Suprapubic skin (tissue), 4 donors: ENCODE data around the gene TMEM163. TPM values are rescaled to one million over a fixed set of nuclear protein-coding genes. Genes with fewer than 3 reads are reported as not detected.
"Not testable (repeated sequence)": the region's sequence is repeated elsewhere in the genome, so short reads cannot be mapped to it uniquely, and the experiment has no call there.

ENCODE experiments used
- DNase-seq, 2 donors: peaks; one replicate each; pipeline ENCODE4 v3.0.0-alpha.2; 2019; ENCODE audit warnings: low spot score in 2 of 2
- H3K27ac ChIP-seq: fragments of 200-600 bp; sonication (generic); one replicate; pipeline ENCODE4 v1.5.1; 2019
- H3K27me3 ChIP-seq: fragments of 200-600 bp; sonication (generic); one replicate; pipeline ENCODE4 v1.5.1; 2019
- H3K36me3 ChIP-seq: fragments of 200-600 bp; sonication (generic); one replicate; pipeline ENCODE4 v1.5.1; 2019
- H3K4me1 ChIP-seq: fragments of 200-600 bp; sonication (generic); one replicate; pipeline ENCODE4 v1.5.1; 2019
- H3K4me3 ChIP-seq: fragments of 200-600 bp; sonication (generic); one replicate; pipeline ENCODE4 v1.5.1; 2019; ENCODE audit warnings: mild to moderate bottlenecking
- H3K9me3 ChIP-seq: fragments of 200-600 bp; sonication (generic); one replicate; pipeline ENCODE4 v1.5.1; 2019
- EP300 ChIP-seq: sonication (generic); formaldehyde crosslinking; IDR thresholded peaks from one replicate; pipeline ENCODE4 v1.6.1; 2017; ENCODE audit warnings: antibody characterized with exemption
- POLR2A ChIP-seq, 2 donors: fragments of 450-650 bp; IDR thresholded peaks; one replicate each; pipeline ENCODE4 v1.6.1; 2017; ENCODE audit warnings: antibody characterized with exemption in 2 of 2, mild to moderate bottlenecking in 2 of 2, moderate library complexity in 2 of 2
- POLR2AphosphoS5 ChIP-seq, 3 donors: sonication (generic); formaldehyde crosslinking; IDR thresholded peaks; one replicate each; pipeline ENCODE4 v1.6.1; 2017; ENCODE audit warnings: antibody characterized with exemption in 3 of 3
- WGBS: methylation state at CpG from one replicate; pipeline ENCODE4 v1.1.5; 2018; 5-methylcytosine and 5-hydroxymethylcytosine counted together
- total RNA-seq, 4 donors: library from RNA; depleted of rRNA; stranded (reverse); fragments of >200 nt; gene quantifications; one replicate each; pipeline ENCODE4 v1.1.0, GENCODE V29; 2016
- TF ChIP-seq, protein P1 (sequence below), 2 donors: fragments of 200-600 bp in 1 of 2; fragments of 450-650 bp in 1 of 2; sonication (generic) in 1 of 2; IDR thresholded peaks; one replicate each; pipeline ENCODE4 v1.5.1; 2016 to 2019; ENCODE audit warnings: antibody characterized with exemption in 2 of 2, mild to moderate bottlenecking in 1 of 2, moderate library complexity in 1 of 2

The TMEM163 gene
- total RNA-seq, 4 donors from 2014 or later, result 0.23 to 0.72 TPM; not detected in 2

GRCh38 chr2:134490559-134490958 is 228.2 kb downstream of the TMEM163 start:
- TF ChIP-seq, protein P1, sequence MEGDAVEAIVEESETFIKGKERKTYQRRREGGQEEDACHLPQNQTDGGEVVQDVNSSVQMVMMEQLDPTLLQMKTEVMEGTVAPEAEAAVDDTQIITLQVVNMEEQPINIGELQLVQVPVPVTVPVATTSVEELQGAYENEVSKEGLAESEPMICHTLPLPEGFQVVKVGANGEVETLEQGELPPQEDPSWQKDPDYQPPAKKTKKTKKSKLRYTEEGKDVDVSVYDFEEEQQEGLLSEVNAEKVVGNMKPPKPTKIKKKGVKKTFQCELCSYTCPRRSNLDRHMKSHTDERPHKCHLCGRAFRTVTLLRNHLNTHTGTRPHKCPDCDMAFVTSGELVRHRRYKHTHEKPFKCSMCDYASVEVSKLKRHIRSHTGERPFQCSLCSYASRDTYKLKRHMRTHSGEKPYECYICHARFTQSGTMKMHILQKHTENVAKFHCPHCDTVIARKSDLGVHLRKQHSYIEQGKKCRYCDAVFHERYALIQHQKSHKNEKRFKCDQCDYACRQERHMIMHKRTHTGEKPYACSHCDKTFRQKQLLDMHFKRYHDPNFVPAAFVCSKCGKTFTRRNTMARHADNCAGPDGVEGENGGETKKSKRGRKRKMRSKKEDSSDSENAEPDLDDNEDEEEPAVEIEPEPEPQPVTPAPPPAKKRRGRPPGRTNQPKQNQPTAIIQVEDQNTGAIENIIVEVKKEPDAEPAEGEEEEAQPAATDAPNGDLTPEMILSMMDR (IDR thresholded peaks at IDR 0.05), result no peak
- TF ChIP-seq POLR2AphosphoS5 (IDR thresholded peaks at IDR 0.05) (no peak), EP300 (no peak), POLR2A (IDR thresholded peaks at IDR 0.05) (no peak)
- H3K27me3 ChIP-seq, result no peaks in the 10 kb centered on the region
- H3K9me3 ChIP-seq, result no peaks in the 10 kb centered on the region
- no peak for DNase-seq
- 96% methylated on average over 4 of the region's 4 CpGs for WGBS
- H3K27ac ChIP-seq, result no peak overlapping the region
- no peaks in the 10 kb centered on the region for H3K36me3 ChIP-seq
- H3K4me3 ChIP-seq, result no peak overlapping the region
- H3K4me1 ChIP-seq, result no peaks in the 10 kb centered on the region

GRCh38 chr2:134489732-134490384 is 228.9 kb downstream of the TMEM163 start:
- WGBS, result 71% methylated on average over 10 of the region's 11 CpGs

DNA sequence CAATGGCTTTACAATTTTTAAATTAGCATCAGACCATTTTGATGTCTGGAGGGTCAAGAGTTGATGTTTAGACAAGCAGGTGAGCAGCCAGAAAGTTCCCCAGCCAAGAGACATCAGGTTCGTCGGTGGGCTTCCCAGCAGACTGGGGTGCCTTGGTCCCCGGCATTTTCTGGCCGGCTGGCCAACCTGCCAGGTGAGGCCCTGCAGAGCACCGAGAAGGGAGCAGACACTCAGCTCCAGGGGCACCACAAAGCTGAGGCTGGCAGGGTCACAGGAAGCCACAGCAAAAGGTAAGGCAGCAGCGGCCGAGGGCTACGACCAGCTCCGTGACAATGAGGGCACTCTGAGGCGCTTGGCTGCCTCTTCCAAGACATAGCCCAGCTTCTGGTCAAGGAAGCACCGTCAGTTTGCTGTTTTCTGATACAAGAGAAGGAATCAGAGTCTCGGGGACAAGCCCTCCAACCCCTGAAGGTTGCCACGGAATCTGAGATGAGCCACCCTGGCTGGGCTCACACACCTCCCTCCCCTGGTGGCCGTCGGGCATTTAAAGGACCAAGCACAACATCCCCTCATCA is 235.9 kb downstream of the TMEM163 start:
- H3K27me3 ChIP-seq, result no peaks in the 10 kb centered on the region
- H3K4me3 ChIP-seq, result no peak overlapping the region
- H3K27ac ChIP-seq, result no peak overlapping the region
- no peak for DNase-seq
- no peaks in the 10 kb centered on the region for H3K4me1 ChIP-seq
- no peak for TF ChIP-seq EP300
- TF ChIP-seq, protein P1 (IDR thresholded peaks at IDR 0.05), result no peak
- no peak for TF ChIP-seq POLR2AphosphoS5 (IDR thresholded peaks at IDR 0.05)
- no peak for TF ChIP-seq POLR2A (IDR thresholded peaks at IDR 0.05)
- H3K36me3 ChIP-seq, result no peaks in the 10 kb centered on the region
- 93% methylated on average over 4 of the region's 15 CpGs for WGBS
- no peaks in the 10 kb centered on the region for H3K9me3 ChIP-seq

More at GRCh38 chr2:134489732-134490384, 228.9 kb downstream of the TMEM163 start:
- no peak for DNase-seq
- no peaks in the 10 kb centered on the region for H3K9me3 ChIP-seq
- no peak overlapping the region for H3K4me3 ChIP-seq
- no peak overlapping the region for H3K27ac ChIP-seq
- TF ChIP-seq EP300 (no peak), POLR2A (IDR thresholded peaks at IDR 0.05) (no peak), POLR2AphosphoS5 (IDR thresholded peaks at IDR 0.05) (no peak)
- TF ChIP-seq, protein P1 (IDR thresholded peaks at IDR 0.05), result no peak
- H3K36me3 ChIP-seq, result no peaks in the 10 kb centered on the region
- H3K27me3 ChIP-seq, result no peaks in the 10 kb centered on the region
- no peaks in the 10 kb centered on the region for H3K4me1 ChIP-seq

DNA sequence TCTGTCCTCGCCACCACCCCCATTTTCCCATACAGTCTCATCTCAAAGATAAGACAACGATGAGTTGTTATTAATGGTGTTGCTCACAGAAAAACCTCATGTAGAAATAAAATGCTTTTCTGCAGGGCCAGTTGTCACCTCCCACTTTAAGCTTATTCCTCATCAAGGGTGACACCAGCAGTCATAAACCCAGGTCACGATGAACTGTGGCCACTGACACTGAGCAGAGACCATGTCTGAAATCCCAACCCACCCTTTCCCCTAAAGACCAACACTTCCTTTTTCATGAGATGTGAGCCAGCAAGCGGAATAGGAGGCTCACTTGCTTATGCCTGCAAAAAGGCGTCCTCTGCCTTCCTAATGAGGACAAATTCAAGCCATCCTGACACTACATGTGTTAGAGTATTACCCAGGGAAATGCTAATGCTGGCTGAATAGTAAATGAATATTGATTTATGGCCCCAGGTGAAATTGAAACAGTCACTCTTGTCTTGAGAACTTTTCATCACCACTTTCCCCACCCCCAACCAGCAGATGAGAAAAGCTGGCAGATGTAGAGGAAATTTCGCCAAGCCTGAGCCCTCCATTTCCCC is 236.6 kb downstream of the TMEM163 start:
- Histone ChIP-seq H3K27ac (no peak overlapping the region), H3K4me1 (no peaks in the 10 kb centered on the region), H3K27me3 (no peaks in the 10 kb centered on the region), H3K9me3 (no peaks in the 10 kb centered on the region), H3K4me3 (no peak overlapping the region), H3K36me3 (no peaks in the 10 kb centered on the region)
- TF ChIP-seq EP300, result no peak
- no peak for TF ChIP-seq POLR2A (IDR thresholded peaks at IDR 0.05)
- TF ChIP-seq POLR2AphosphoS5 (IDR thresholded peaks at IDR 0.05), result no peak
- TF ChIP-seq, protein P1 (IDR thresholded peaks at IDR 0.05), result no peak
- no peak for DNase-seq
- WGBS, result 76% methylated on average over 6 of the region's 6 CpGs

DNA sequence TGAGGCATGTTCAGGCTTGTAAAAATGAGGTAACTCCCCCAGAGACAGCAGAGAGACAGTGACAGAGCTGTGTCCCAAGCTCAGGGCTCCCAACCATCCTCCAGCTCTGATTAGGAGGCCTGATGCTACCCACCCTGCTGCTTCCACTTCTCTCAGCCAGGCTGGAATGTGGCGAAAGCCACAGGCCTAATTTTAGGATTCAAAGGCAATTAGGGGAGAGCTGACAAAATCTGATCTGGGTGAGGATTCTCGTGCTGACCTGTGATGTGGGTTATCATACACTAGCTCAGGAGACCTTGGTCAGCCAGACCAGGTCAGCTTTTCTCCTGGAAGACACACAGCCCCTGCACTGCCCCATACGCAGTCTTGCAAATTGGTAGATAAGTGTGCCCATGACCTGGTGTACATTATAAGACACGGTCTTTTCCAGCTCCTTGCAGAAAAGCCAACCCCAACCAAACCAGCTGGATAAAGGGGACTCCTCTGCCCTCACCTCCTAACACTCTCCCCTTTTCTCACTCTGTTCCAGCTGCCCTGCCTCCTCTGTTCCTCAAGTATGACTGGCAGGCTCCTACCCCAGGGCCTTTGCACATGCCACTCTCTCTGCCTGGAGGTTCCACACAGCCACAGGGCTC is 239.0 kb downstream of the TMEM163 start:
- H3K27me3 ChIP-seq, result no peaks in the 10 kb centered on the region
- 90% methylated on average over 4 of the region's 4 CpGs for WGBS
- H3K36me3 ChIP-seq, result no peaks in the 10 kb centered on the region
- DNase-seq, result no peak
- TF ChIP-seq, protein P1 (IDR thresholded peaks at IDR 0.05), result no peak
- TF ChIP-seq POLR2AphosphoS5 (IDR thresholded peaks at IDR 0.05) (no peak), POLR2A (IDR thresholded peaks at IDR 0.05) (no peak), EP300 (no peak)
- no peak overlapping the region for H3K27ac ChIP-seq
- no peaks in the 10 kb centered on the region for H3K4me1 ChIP-seq
- no peaks in the 10 kb centered on the region for H3K9me3 ChIP-seq
- no peak overlapping the region for H3K4me3 ChIP-seq

DNA sequence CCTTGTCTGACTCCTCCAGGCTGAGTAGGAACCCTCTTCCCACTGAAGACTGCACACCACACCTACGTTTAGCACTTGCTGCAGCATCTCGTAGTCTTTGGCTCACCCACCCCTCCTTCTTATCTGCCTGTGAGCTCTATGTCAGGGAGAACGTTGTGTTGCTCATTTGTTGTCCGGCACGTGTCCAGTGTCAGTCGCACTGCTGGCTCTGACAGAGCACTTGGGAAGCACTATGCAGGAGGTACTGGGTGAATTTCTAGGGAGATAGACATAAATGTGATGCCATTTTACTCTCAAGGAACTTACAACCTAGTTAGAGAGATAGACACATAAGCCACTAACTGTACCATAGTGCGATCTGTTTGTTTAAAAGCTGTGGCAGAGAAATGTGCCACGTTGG is 241.8 kb downstream of the TMEM163 start:
- not testable (repeated sequence) for H3K4me1 ChIP-seq, DNase-seq, H3K27ac ChIP-seq, H3K36me3 ChIP-seq, H3K9me3 ChIP-seq, H3K27me3 ChIP-seq, H3K4me3 ChIP-seq
- WGBS, result 84% methylated on average over 8 of the region's 8 CpGs
